ENCODE results near the gene DRD2.

DRD2 gene

DNA sequence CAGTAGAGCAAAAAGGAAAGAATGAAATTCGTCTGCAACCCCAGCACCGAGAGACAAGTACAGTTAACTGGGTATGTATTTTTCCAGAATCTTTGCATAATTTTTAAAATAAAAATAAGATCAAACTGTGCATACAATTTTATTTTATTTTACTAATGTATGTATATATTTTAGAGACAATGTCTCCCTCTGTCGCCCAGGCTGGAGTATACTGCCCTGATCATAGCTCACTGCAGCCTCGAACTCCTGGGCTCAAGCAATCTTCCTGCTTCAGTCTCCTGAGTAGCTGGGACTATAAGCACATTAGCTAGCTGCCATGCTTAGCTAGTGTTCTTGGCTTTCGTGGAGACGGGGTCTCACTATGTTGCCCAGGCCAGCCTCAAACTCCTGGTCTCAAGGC is 18.8 kb upstream of the DRD2 start:
- Histone ChIP-seq H3K4me2 (ENCODE audit: low read depth, low read length, poor library complexity, severe bottlenecking) (no peak overlapping the region), H3K27me3 (ENCODE audit: low read length) (no peaks in the 10 kb centered on the region), H3K4me3 (ENCODE audit: insufficient read depth, low read length, poor library complexity, severe bottlenecking) (no peak overlapping the region), H3K36me3 (ENCODE audit: low read length) (no peaks in the 10 kb centered on the region), H3K9me3 (ENCODE audit: insufficient read depth, low read length) (no peaks in the 10 kb centered on the region), H4K20me1 (ENCODE audit: low read depth, low read length) (no peaks in the 10 kb centered on the region), H2AFZ (ENCODE audit: low read depth, low read length, severe bottlenecking) (no peak overlapping the region), H3K79me2 (ENCODE audit: insufficient read depth, low read length) (no peaks in the 10 kb centered on the region), H3K9me2 (replicated peaks; ENCODE audit: insufficient read depth, low read length) (no peaks in the 10 kb centered on the region), H3K9ac (ENCODE audit: low read length) (no peak overlapping the region), H3F3A (ENCODE audit: insufficient read depth) (no peaks in the 10 kb centered on the region), H3K27ac (ENCODE audit: low read depth, low read length) (no peak overlapping the region)
- TF ChIP-seq, protein P1, sequence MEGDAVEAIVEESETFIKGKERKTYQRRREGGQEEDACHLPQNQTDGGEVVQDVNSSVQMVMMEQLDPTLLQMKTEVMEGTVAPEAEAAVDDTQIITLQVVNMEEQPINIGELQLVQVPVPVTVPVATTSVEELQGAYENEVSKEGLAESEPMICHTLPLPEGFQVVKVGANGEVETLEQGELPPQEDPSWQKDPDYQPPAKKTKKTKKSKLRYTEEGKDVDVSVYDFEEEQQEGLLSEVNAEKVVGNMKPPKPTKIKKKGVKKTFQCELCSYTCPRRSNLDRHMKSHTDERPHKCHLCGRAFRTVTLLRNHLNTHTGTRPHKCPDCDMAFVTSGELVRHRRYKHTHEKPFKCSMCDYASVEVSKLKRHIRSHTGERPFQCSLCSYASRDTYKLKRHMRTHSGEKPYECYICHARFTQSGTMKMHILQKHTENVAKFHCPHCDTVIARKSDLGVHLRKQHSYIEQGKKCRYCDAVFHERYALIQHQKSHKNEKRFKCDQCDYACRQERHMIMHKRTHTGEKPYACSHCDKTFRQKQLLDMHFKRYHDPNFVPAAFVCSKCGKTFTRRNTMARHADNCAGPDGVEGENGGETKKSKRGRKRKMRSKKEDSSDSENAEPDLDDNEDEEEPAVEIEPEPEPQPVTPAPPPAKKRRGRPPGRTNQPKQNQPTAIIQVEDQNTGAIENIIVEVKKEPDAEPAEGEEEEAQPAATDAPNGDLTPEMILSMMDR (IDR thresholded peaks at IDR 0.05; ENCODE audit: insufficient read depth, low read length, poor library complexity, severe bottlenecking), result no peak
- TF ChIP-seq EZH2phosphoT487 (conservative IDR thresholded peaks at IDR 0.05; ENCODE audit: low read length), result no peak

DNA sequence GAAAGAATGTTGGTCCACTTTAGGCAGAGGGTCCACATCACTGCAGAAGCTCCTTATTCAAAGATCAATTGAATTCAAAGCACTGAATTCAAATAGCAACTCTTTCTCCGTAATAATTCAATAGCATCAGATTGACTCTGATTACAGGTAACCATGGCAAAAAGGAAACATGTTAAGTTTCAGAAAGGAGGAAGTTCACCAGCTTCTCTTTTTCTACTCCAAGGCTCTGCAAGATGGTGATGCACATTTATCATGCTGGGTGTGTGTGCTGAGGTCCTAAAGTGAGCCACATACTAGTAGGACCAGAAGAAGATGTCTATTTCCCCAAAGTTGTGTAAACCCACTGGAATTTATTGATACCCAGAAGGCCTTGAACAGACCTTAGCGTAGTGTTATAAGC is 18.0 kb upstream of the DRD2 start:
- Histone ChIP-seq H4K20me1 (ENCODE audit: low read depth, low read length) (no peaks in the 10 kb centered on the region), H3K4me3 (ENCODE audit: insufficient read depth, low read length, poor library complexity, severe bottlenecking) (no peak overlapping the region), H3K9ac (ENCODE audit: low read length) (no peak overlapping the region), H2AFZ (ENCODE audit: low read depth, low read length, severe bottlenecking) (no peak overlapping the region), H3K79me2 (ENCODE audit: insufficient read depth, low read length) (no peaks in the 10 kb centered on the region), H3K36me3 (ENCODE audit: low read length) (no peaks in the 10 kb centered on the region), H3K27me3 (ENCODE audit: low read length) (no peaks in the 10 kb centered on the region), H3F3A (ENCODE audit: insufficient read depth) (no peaks in the 10 kb centered on the region), H3K27ac (ENCODE audit: low read depth, low read length) (no peak overlapping the region), H3K4me2 (ENCODE audit: low read depth, low read length, poor library complexity, severe bottlenecking) (no peak overlapping the region), H3K9me3 (ENCODE audit: insufficient read depth, low read length) (no peaks in the 10 kb centered on the region), H3K9me2 (replicated peaks; ENCODE audit: insufficient read depth, low read length) (no peaks in the 10 kb centered on the region)
- TF ChIP-seq EZH2phosphoT487 (conservative IDR thresholded peaks at IDR 0.05; ENCODE audit: low read length), result no peak
- TF ChIP-seq, protein P1 (IDR thresholded peaks at IDR 0.05; ENCODE audit: insufficient read depth, low read length, poor library complexity, severe bottlenecking), result no peak

DNA sequence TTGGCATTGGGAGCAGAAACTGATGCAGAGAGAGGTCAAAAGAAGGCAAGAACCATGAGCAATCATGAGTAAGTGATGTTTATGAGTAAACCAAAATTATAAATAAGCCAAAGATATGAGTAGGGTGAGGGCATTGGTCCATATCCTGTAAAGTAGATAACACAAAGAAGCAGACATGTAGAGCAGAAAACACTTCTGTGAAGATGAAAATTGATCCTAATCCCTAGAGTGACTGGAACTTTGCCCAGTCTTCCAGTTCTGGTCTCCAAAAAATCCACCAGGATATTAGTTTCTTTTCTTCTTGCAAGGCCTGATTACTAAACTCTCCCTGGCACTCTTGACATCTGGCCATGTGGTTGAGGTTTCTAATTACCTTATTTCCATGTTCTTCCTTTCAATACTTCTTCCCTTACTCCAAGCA is 13.7 kb upstream of the DRD2 start:
- Histone ChIP-seq H3K4me2 (ENCODE audit: low read depth, low read length, poor library complexity, severe bottlenecking) (no peak overlapping the region), H3K9ac (ENCODE audit: low read length) (no peak overlapping the region), H4K20me1 (ENCODE audit: low read depth, low read length) (no peaks in the 10 kb centered on the region), H3K36me3 (ENCODE audit: low read length) (no peaks in the 10 kb centered on the region), H3K9me2 (replicated peaks; ENCODE audit: insufficient read depth, low read length) (no peaks in the 10 kb centered on the region), H3K27me3 (ENCODE audit: low read length) (no peaks in the 10 kb centered on the region), H2AFZ (ENCODE audit: low read depth, low read length, severe bottlenecking) (no peak overlapping the region), H3K79me2 (ENCODE audit: insufficient read depth, low read length) (no peaks in the 10 kb centered on the region), H3F3A (ENCODE audit: insufficient read depth) (no peaks in the 10 kb centered on the region), H3K4me3 (ENCODE audit: insufficient read depth, low read length, poor library complexity, severe bottlenecking) (no peak overlapping the region), H3K27ac (ENCODE audit: low read depth, low read length) (no peak overlapping the region), H3K9me3 (ENCODE audit: insufficient read depth, low read length) (no peaks in the 10 kb centered on the region)
- TF ChIP-seq, protein P1 (IDR thresholded peaks at IDR 0.05; ENCODE audit: insufficient read depth, low read length, poor library complexity, severe bottlenecking), result no peak
- TF ChIP-seq EZH2phosphoT487 (conservative IDR thresholded peaks at IDR 0.05; ENCODE audit: low read length), result no peak
